ENCODE measurements around the gene ATP11A.
"Not testable (repeated sequence)": the region's sequence is repeated elsewhere in the genome, so short reads cannot be mapped to it uniquely, and the experiment has no call there.

ATP11A gene

GRCh38 chr13:112825071-112825470 lies 135.2 kb downstream of the ATP11A start:
- no peak for DNase-seq

GRCh38 chr13:112825875-112826274 lies 136.0 kb downstream of the ATP11A start:
- no peak for DNase-seq

- DNase-seq, result no peak
Observed at GRCh38 chr13:112826565-112826964, 136.7 kb downstream of the ATP11A start.

- DNase-seq, result no peak
Observed at GRCh38 chr13:112828082-112828699, 138.4 kb downstream of the ATP11A start.

- no peak for DNase-seq
Observed at GRCh38 chr13:112828756-112829155, 138.9 kb downstream of the ATP11A start.

GRCh38 chr13:112831196-112831595 lies 141.4 kb downstream of the ATP11A start:
- DNase-seq, result no peak

GRCh38 chr13:112831801-112832200 lies 142.0 kb downstream of the ATP11A start:
- no peak for DNase-seq

GRCh38 chr13:112832811-112833210 lies 143.0 kb downstream of the ATP11A start:
- no peak for DNase-seq

- DNase-seq, result no peak
Observed at GRCh38 chr13:112833551-112834257, 143.9 kb downstream of the ATP11A start.

GRCh38 chr13:112835344-112835743 lies 145.5 kb downstream of the ATP11A start:
- DNase-seq, result no peak

GRCh38 chr13:112835796-112836195 lies 146.0 kb downstream of the ATP11A start:
- DNase-seq, result no peak

GRCh38 chr13:112836940-112837339 lies 147.1 kb downstream of the ATP11A start:
- no peak for DNase-seq

- DNase-seq, result no peak
Observed at GRCh38 chr13:112837371-112838037, 147.7 kb downstream of the ATP11A start.

- DNase-seq, result no peak
Observed at GRCh38 chr13:112838038-112838841, 148.4 kb downstream of the ATP11A start.

- no peak for DNase-seq
Observed at GRCh38 chr13:112838842-112839117, 148.9 kb downstream of the ATP11A start.

- no peak for DNase-seq
Observed at GRCh38 chr13:112839356-112840105, 149.7 kb downstream of the ATP11A start.

- no peak for DNase-seq
Observed at GRCh38 chr13:112840472-112841302, 150.8 kb downstream of the ATP11A start.

GRCh38 chr13:112841303-112842015 lies 151.6 kb downstream of the ATP11A start:
- not testable (repeated sequence) for DNase-seq

- no peak for DNase-seq
Observed at GRCh38 chr13:112842343-112842856, 152.6 kb downstream of the ATP11A start.

GRCh38 chr13:112842931-112843391 lies 153.1 kb downstream of the ATP11A start:
- DNase-seq, result no peak
